GM12872 (cell line): ENCODE results near the gene R3HDM1.

Experiments
- TF ChIP-seq, protein P1 (sequence below): IDR thresholded peaks from 3 replicates; pipeline ENCODE4 v1.5.1; 2011; ENCODE audit warnings: low read depth, mild to moderate bottlenecking, low read length, moderate library complexity; ENCODE audit not compliant: insufficient read depth

The R3HDM1 gene

DNA sequence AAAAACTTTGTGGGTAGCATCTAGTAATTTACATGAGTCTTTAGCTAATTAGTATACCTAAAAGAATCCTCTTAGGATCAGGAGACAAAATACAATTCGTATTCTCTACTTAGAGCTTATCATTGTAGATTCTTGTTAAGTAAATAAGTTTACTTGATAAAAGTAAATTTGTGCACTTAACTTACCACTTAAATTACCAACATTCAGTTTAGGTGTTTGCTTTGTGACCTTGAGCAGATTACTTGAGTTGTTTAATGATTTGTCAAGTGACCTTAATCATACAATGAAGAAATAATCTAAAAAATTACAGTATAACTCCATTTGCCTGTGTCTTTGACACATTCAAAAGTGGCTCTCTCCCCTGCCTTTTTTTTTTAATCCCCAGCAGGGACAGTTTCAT is 143.2 kb downstream of the R3HDM1 start:
- TF ChIP-seq, protein P1, sequence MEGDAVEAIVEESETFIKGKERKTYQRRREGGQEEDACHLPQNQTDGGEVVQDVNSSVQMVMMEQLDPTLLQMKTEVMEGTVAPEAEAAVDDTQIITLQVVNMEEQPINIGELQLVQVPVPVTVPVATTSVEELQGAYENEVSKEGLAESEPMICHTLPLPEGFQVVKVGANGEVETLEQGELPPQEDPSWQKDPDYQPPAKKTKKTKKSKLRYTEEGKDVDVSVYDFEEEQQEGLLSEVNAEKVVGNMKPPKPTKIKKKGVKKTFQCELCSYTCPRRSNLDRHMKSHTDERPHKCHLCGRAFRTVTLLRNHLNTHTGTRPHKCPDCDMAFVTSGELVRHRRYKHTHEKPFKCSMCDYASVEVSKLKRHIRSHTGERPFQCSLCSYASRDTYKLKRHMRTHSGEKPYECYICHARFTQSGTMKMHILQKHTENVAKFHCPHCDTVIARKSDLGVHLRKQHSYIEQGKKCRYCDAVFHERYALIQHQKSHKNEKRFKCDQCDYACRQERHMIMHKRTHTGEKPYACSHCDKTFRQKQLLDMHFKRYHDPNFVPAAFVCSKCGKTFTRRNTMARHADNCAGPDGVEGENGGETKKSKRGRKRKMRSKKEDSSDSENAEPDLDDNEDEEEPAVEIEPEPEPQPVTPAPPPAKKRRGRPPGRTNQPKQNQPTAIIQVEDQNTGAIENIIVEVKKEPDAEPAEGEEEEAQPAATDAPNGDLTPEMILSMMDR = no peak

DNA sequence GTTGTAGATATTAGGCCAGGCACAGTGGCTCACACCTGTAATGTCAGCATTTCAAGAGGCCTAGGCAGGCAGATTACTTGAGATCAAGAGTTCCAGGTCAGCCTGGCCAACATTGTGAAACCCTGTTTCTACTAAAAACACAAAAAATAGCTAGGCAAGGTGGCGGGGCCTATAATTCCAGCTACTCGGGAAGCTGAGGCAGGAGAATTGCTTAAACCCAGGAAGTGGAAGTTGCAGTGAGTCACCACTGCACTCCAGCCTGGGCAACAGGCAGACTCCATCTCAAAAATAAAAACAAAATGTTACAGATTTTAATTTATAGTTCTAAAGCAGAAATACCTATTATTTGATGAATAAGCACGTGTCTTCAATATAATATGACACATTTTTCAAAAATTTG is 144.7 kb downstream of the R3HDM1 start:
- TF ChIP-seq, protein P1 = no peak

DNA sequence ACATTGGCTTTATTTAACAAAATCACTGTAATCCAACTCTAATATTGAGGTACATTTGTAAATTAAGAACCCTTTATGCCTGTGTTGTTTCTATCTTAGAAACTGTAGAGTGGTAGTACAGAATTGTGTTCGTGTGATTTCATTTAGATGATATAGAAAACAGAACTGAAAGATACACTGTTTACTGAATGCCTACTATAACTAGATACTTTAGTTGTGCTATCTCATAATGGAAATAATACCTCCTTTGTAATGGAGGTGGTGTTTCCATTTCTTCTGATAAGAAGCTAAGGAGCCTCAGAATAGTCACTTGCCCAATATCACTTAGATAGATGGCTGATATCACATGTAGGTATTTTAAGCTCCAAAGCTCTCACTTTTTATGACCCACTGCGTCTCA is 147.8 kb downstream of the R3HDM1 start:
- TF ChIP-seq, protein P1 = no peak

DNA sequence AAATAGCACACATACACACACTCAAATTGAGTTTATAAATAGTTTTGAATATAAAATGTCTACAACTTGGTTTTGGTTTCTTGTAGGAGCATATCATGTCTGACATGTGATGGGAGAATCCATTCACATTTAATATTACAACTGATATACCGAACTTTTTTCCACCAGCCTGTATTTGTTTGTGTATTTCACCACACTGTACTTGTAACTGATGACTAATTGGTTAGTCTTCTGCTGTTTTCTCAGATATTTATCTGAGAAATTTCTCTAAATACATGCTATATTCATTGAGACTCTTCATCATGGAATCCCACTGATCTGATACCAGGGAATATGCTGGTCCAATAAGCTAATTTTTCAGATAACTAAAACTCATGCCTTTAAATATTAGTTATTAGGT is 154.1 kb downstream of the R3HDM1 start:
- TF ChIP-seq, protein P1 = no peak

DNA sequence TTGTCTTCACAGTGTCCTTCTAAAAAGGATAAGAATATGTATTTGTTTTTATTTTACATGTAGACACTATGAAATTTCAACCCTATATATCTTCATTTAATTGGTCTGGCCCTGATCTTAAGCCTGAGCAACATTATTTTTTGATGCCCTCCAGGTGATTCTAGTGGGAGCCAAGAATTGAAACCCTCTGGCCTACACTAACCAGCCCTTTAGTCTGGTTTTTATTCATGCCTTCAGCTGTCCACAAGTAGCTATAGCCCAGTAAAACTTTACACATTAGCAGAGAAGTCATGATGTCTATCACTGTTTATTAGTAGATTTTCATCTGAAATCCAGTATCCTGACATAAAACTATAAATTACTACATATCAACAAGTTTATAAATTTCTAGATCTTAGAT is 157.7 kb downstream of the R3HDM1 start:
- TF ChIP-seq, protein P1 = no peak

DNA sequence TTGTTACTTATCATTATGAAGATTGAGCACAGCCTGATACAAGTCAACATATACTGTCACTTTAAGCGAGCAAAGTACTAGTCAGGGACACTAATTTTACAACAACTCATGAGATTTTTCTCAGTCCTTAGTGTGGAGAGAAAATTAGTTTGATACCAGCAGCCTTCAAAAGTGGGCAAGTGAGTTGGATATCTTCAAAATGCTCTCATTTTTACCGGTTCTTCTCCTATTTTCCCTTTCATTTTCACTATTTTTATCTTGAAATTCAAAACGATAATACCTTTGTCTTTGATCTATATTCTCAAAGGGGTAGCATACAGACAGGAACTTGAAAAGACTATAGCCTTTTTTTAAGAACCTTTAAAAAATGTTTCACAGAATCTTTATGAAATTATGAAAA is 158.4 kb downstream of the R3HDM1 start:
- TF ChIP-seq, protein P1 = no peak

DNA sequence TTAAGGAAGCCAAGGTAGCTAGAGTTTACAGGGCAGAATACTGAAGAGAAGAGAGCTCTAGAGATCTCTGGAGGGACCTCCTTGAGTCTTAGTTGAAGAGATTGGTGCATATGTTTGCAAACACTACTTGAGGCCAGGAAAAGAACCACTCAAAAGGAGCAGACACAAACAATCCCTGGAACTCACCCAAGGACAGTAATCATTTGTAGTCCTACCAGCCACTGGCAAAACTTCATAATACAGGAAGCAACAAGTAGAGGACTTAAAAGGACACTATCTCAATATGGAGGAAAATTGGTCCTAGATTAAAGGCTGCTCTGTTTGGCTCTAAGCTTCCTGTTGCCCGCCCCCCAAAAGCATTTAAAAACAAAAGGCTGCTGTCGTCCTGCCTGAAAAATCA is 163.4 kb downstream of the R3HDM1 start:
- TF ChIP-seq, protein P1 = no peak

DNA sequence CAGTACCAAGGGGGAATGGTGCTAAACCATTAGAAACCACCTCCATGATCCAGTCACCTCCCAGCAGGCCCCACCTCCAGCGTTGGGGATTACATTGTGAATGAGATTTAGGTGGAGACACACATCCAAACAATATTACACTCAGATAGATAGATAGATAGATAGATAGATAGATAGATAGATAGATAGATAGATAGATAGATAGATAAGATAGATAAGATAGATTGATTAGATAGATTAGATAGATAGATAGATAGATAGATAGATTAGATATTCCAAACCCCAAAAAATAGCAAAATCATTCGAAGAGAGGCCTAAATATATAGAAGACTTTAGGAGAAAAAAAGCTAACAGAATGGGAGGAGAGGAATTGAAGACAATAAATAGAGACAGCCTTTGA is 167.6 kb downstream of the R3HDM1 start:
- TF ChIP-seq, protein P1 = no peak
